GM23338 (cell line): ENCODE results near the gene KCTD21.

ENCODE experiments used
- EZH2 ChIP-seq: fragments of 200-600 bp; sonication (generic); IDR thresholded peaks from one replicate; pipeline ENCODE4 v1.8.0; 2017; ENCODE audit warnings: antibody characterized with exemption, mild to moderate bottlenecking, low read depth; ENCODE audit not compliant: unreplicated experiment
- POLR2AphosphoS5 ChIP-seq: IDR thresholded peaks from 2 replicates; pipeline ENCODE4 v1.6.1; 2016; ENCODE audit warnings: antibody characterized with exemption, low read depth
- TF ChIP-seq, protein P1 (sequence below), 2 experiments: fragments of 200-600 bp in 1 of 2; sonication (generic) in 1 of 2; conservative IDR thresholded peaks; 2 replicates each; pipeline versions ENCODE4 v1.5.1 to v1.6.1; 2016 to 2017; ENCODE audit warnings: antibody characterized with exemption in 2 of 2, low read depth in 2 of 2, mild to moderate bottlenecking in 2 of 2, moderate library complexity in 1 of 2

DNA sequence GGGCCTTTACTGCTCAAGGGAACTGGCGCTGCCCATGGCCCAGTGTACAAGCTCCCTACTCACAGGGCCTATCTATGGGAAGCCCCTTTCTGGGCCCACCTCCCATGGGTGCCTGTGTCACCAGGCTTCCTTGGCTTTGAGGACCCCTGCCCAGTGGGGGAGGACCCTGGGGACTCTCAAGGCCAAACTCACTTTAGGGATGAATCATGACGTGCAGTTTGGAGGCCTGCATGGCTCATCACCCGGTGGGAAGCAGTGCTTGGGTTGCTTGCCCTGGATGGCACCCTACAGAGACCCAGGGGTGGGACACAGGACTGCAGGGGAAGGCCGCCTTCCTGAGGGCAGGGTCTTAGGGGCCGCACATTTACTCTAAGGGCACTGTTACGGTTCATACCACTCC lies 16.5 kb downstream of the KCTD21 start:
- TF ChIP-seq POLR2AphosphoS5 (no peak), EZH2 (no peak)
- TF ChIP-seq, protein P1, sequence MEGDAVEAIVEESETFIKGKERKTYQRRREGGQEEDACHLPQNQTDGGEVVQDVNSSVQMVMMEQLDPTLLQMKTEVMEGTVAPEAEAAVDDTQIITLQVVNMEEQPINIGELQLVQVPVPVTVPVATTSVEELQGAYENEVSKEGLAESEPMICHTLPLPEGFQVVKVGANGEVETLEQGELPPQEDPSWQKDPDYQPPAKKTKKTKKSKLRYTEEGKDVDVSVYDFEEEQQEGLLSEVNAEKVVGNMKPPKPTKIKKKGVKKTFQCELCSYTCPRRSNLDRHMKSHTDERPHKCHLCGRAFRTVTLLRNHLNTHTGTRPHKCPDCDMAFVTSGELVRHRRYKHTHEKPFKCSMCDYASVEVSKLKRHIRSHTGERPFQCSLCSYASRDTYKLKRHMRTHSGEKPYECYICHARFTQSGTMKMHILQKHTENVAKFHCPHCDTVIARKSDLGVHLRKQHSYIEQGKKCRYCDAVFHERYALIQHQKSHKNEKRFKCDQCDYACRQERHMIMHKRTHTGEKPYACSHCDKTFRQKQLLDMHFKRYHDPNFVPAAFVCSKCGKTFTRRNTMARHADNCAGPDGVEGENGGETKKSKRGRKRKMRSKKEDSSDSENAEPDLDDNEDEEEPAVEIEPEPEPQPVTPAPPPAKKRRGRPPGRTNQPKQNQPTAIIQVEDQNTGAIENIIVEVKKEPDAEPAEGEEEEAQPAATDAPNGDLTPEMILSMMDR (conservative IDR thresholded peaks at IDR 0.05; ENCODE audit: low read depth in 2 of 2) = no peak
